Upper lobe of left lung (tissue), 4 donors: ENCODE results near the gene PEPD.

Experiments
- CTCF ChIP-seq, 6 experiments: fragments of 450-650 bp in 4 of 6; fragments of 200-600 bp in 2 of 6; sonication (generic) in 2 of 6; IDR thresholded peaks; one replicate each; pipeline ENCODE4 v1.5.1; 2016 to 2019; ENCODE audit warnings: antibody characterized with exemption in 6 of 6
- EP300 ChIP-seq, 4 donors: sonication (generic); formaldehyde crosslinking; IDR thresholded peaks; one replicate each; pipeline ENCODE4 v1.5.1; 2017; ENCODE audit warnings: antibody characterized with exemption in 4 of 4, control low read depth in 2 of 4
- POLR2A ChIP-seq, 4 donors: fragments of 450-650 bp; IDR thresholded peaks; one replicate each; pipeline ENCODE4 v1.5.1; 2016 to 2017; ENCODE audit warnings: antibody characterized with exemption in 4 of 4, mild to moderate bottlenecking in 2 of 4

- TF ChIP-seq CTCF (IDR thresholded peaks at IDR 0.05), result no peak
- no peak for TF ChIP-seq POLR2A (IDR thresholded peaks at IDR 0.05)
- TF ChIP-seq EP300 (IDR thresholded peaks at IDR 0.05), result no peak
Observed at GRCh38 chr19:33388725-33389420, 132.7 kb downstream of the PEPD start.
